Activated naive CD4-positive, alpha-beta T cell treated with Interleukin-2 at 50 U/mL for 16 hours (primary cell): ENCODE measurements around the gene P2RX6.
"Not testable (repeated sequence)": the region's sequence is repeated elsewhere in the genome, so short reads cannot be mapped to it uniquely, and the experiment has no call there.

Experiments
- DNase-seq: peaks from one replicate; pipeline ENCODE4 v3.0.0-alpha.2; 2020

Gene P2RX6

DNA sequence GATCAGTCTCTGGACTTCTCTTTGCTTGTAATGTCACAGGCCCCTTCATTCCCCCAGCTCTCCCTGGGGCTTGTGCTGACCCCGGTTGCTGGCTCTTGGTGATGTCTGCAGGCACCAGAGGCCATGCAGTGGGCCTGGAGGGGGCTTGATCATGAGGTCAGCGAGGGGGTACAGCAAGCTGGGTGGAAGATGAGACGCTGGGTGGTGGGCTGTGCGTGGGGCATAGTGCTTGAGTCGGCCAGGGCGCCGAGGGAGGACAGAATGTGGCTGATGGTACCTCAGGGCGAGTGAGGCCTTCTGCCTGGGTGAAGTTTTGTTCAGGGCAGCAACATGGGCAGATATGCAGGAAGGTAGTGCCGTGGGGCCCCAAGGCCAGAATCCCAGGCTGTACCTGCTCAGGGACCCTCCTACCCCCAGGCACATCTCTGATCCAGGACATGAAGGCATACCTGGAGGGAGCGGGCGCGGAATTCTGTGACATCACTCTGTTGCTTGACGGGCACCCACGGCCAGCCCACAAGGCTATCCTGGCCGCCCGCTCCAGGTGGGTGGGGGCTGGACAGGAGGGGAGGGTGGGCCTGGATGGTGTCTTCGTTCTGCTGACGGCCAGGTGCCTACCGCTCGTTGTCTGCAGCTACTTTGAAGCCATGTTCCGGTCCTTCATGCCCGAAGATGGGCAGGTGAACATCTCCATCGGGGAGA is 19.5 kb upstream of the P2RX6 start:
- no peak for DNase-seq

GRCh38 chr22:20996031-20996410 is 18.9 kb upstream of the P2RX6 start:
- DNase-seq, result no peak

DNA sequence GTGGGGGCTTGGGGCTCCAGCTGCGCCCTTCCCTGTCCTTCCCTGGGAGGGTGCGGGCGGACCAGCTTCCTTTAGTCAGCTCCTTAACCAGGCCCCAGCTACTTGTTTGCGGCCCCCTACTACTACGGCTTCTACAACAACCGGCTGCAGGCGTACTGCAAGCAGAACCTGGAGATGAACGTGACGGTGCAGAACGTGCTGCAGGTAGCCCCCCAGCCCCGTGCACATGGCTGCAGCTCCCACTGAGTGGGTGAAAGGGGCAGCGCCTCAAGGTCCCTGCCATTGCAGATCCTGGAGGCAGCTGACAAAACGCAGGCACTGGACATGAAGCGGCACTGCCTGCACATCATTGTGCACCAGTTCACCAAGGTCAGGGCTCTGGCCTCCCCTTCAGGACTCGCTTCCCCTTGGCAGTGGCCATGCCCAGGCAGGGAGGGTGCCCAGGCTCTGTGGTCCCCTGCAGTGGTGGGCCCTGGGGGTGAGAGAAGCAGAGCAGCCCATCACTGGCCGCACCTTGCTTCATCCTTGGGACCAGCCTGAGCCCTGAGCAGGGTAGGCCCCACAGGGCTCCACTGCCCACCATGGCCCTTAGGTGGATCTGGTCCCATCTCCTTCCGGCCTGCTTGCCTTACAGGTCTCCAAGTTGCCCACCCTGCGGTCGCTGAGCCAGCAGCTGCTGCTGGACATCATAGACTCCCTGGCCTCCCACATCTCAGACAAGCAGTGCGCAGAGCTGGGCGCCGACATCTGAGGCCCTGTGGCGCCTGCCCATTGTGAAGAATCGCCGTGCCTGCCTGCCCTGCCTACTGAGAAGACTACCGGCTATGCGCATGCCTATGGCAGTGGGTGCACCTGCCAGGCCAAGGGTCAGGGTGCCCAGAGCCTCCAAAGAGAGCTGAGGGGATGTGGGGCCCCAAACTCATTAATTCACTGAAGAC is 18.1 kb upstream of the P2RX6 start:
- DNase-seq, result no peak

- DNase-seq, result no peak
Observed at GRCh38 chr22:20997536-20998257, 17.3 kb upstream of the P2RX6 start.

- no peak for DNase-seq
Observed at GRCh38 chr22:20998411-20999336, 16.3 kb upstream of the P2RX6 start.

DNA sequence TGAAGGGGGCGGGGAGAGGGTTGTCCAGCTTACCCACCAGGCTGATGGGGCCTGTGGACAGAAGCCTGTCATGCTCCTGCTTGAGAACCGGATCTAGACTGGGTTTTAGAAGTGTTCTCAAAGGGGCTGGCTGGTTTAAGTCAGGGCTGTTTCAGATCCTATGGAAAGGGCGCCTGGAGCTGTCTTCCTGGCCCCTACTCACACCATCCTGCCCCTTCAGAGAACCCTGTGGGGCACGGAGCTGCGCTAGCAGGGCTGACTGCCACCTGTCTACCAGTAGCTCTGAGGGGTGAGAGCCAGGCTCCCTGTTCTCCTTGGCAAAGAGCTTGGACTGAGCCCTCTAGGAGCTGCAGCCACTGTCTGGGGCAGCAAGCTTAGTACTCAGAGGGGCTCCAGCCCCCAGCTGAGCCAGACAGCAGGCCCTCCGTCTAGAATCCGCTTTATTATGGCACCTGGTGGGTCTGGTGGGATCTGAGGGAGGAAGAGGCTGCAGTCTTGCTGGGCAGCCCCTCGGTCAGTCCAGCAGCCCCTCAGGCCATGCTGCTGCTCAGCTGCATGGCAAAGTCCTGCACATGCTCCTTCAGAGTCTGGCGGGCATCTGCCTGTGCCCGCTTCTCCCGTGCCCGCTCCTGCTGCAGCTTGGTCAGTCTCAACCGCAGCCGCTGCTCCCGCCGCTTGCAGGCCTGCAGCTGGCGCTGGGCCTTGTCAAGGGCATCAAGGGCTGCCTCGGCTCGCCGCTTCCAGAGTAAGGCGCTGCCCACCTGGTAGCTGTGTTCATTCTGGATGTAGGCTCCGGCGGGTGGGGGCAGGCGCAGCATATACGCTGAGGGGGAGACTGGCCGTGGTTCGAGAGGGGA is 15.4 kb upstream of the P2RX6 start:
- DNase-seq, result no peak

- no peak for DNase-seq
Observed at GRCh38 chr22:21000207-21000986, 14.6 kb upstream of the P2RX6 start.

DNA sequence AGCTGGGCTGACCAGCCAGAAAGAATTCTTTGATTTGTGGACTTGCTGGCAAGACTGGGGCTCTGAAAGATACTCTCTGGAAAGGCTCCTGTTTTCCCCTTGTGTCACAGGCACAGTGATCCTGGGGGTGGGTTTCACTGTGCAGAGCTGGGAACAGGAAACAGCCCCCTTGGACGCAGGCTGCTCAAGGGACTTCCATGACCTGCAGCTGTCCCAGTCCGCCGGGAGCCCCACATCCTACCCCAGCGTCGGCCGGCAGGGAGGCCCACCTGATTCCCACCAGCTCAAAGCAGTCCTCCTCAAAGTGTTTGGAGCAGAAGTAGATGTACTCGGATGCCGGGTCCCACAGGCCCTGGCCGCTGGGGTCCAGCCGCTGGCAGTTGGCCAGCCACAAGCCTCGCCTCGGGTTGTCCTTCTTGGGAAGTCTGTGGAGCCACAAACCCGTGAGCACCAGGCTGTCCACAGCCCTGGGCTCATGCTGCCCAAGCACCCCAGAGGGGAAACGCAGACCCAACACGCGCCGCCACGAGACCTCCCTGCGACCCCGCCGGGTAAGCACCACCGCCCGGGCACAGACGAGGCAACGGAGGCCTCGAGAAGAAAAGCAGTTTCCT is 13.9 kb upstream of the P2RX6 start:
- DNase-seq, result no peak

- peak; percentile 97 for DNase-seq
Observed at GRCh38 chr22:21001601-21002325, 13.2 kb upstream of the P2RX6 start, which contains the start of gene THAP7. Gene THAP7 (minus strand): TSS chr22:21002118. CDS start chr22:21001911, 207 bp downstream.

- no peak for DNase-seq
Observed at GRCh38 chr22:21003782-21004181, 11.2 kb upstream of the P2RX6 start.

DNA sequence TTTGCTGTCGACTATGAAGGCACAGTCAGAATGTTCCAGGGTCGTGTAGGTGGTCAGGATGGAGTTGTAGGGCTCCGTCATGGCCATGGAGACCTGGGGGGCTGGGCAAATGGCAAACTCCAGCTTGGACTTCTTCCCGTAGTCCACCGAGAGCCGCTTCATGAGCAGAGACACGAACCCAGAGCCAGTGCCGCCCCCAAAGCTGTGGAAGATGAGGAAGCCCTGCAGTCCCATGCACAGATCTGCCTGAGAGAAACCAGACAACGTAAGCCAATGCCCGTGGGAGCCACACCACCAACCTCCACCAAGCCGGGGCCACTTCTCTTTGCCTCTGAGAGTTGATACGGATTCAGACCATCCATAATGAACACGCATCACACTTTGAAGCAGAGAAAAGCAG is 5.8 kb upstream of the P2RX6 start:
- not testable (repeated sequence) for DNase-seq

DNA sequence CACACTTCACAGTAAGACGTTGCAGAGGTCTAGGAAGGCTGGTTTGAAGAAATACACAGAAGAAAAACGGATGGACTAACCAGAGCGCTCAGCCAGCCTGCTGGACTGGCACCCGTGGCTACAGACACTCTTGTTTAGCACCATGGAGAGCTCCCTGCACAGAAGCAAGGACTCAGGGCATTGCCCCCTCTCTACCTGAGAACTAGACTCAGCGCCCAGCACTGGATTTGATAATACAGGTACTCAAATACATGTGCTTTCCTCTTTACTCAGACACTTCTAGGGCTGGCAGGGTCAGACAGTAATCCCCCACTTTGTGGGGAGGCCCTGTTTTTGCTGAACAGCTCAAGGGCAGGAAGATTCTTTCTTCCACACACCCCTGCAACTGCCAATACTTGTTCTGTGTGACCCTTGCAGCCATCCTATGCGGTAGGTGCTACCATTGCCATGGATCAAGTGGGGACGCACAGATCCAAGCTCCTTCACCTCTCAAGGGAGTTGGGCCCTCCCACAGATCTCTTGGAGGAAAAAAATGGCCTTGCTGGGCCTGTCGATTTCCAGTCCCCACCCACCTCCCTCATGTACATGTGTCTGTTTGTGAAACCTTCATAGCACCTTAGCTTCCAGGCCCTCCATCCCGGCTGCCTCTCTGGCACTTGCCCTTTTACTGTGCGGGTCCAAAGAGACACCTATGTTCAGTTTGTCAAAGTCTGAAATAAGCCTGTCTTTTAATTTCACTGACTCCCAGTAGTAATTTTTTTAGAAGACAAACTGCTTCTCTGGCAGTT is 5.1 kb upstream of the P2RX6 start:
- no peak for DNase-seq

- DNase-seq, result no peak
Observed at GRCh38 chr22:21010426-21011113, 4.4 kb upstream of the P2RX6 start.

DNA sequence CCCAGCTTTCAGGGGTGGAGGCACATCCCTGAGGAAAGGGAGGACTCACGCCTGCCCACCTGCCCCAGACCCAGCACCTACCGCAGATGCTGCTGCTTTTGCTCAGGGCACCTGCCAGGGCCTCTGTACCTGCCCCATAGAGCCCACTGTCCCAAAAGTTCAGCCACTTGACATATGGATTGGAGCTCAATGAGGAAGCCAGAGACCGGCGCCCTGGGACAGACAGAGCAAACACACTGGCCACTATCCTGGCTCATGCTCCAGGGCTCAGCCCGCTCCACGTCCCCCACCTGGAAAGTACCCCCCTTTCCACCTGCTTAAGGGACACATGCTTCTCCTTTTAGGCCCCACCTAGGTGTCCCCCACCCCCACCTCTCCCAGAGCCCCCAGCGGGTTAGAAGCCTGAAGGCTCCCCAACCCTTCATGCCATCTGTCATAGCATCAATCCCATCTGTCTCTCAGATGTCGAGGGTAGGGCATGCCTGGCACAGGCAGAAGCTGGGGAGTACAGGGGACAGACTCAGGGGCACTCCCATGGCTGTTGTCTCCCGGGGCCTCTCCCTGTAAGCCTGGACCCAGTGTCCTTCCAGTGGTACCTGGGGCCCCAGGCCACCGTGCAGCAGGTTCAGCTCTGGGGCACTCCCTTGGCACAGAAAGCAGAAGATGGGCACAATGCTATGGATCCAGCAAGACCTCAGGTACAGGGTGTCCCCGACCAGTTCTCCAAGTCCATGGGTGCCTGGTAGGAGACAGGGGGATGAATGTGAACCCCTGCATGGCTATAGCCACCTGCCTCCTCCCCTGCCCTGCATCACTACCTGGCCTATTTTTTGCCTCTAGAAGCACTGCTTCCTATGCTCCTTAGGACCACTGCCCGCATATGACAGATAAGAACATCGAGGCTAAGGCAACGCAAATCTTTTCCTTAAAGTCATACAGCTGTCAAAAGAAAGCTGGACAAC is 2.2 kb upstream of the P2RX6 start:
- no peak for DNase-seq

GRCh38 chr22:21013657-21014201 is 1.2 kb upstream of the P2RX6 start:
- DNase-seq, result no peak

- peak; percentile 87 for DNase-seq
Observed at GRCh38 chr22:21014202-21014725, 701 bp upstream of the P2RX6 start.
